Endothelial cell of umbilical vein (primary cell): Measurements from ENCODE around the gene C11orf24. TPM values are rescaled to one million over a fixed set of nuclear protein-coding genes. Genes with fewer than 3 reads are reported as not detected.

Experiments used
- BruUV-seq: library from RNA; stranded (reverse); fragments of 400-500 nt; replicated peaks from 2 replicates; lab custom pipeline; 2021; lab: Mats Ljungman, UMichigan
- CTCF ChIA-PET: fragments of 300-600, 350-600 bp; sonication (Branson Sonifier 250); formaldehyde crosslinking; loops from one replicate; lab custom pipeline; 2021; ENCODE audit warnings: antibody characterized with exemption, inconsistent platforms; lab: Charles Lee
- POLR2A ChIA-PET: fragments of 300-600, 350-600 bp; sonication (Branson Sonifier 250); formaldehyde crosslinking; loops from one replicate; lab custom pipeline; 2021; ENCODE audit warnings: antibody characterized with exemption, inconsistent platforms; lab: Charles Lee
- DNase-seq: peaks from one replicate; pipeline ENCODE4 v3.0.0-alpha.2; 2011; ENCODE audit warnings: low read depth, low spot score
- FAIRE-seq: peaks from 2 replicates; lab custom pipeline; 2011; peaks lifted over from hg19 to GRCh38; lab: Jason Lieb, UNC
- H2AFZ ChIP-seq: 2 replicates; pipeline ENCODE4 v1.6.0; 2012; ENCODE audit warnings: low read depth, low read length, control low read depth, inconsistent platforms
- H3K27ac ChIP-seq: 2 replicates; pipeline ENCODE4 v1.5.1; 2011; ENCODE audit warnings: low read depth, mild to moderate bottlenecking, control low read depth, low read length, moderate library complexity; ENCODE audit not compliant: insufficient read depth
- H3K27me3 ChIP-seq, 2 experiments: 2 replicates each; pipeline versions ENCODE4 v1.6.0 to v1.6.1; 2011; ENCODE audit warnings: low read length in 2 of 2, mixed read lengths in 1 of 2; ENCODE audit not compliant: control insufficient read depth in 2 of 2, insufficient read depth in 2 of 2
- H3K36me3 ChIP-seq, 2 experiments: 2 replicates in 1 of 2; 3 replicates in 1 of 2; pipeline ENCODE4 v1.5.1; 2011; ENCODE audit warnings: low read length in 2 of 2, mild to moderate bottlenecking in 1 of 2, moderate library complexity in 1 of 2; ENCODE audit not compliant: control insufficient read depth in 2 of 2, insufficient read depth in 2 of 2; ENCODE audit errors: extremely low read depth in 1 of 2
- H3K4me1 ChIP-seq: 3 replicates; pipeline ENCODE4 v1.5.1; 2011; ENCODE audit warnings: mild to moderate bottlenecking, low read length; ENCODE audit not compliant: control insufficient read depth, insufficient read depth; ENCODE audit errors: extremely low read depth
- H3K4me2 ChIP-seq: 2 replicates; pipeline ENCODE4 v1.6.1; 2011; ENCODE audit warnings: low read length, control low read depth, mixed read lengths; ENCODE audit not compliant: insufficient read depth
- H3K4me3 ChIP-seq, 3 experiments: fragments of 200-600 bp in 1 of 3; sonication (generic), shearing (Covaris generic) in 1 of 3; replicated peaks in 1 of 3; 2 replicates each; pipeline ENCODE4 v1.5.1; 2011 to 2016; ENCODE audit warnings: control low read depth in 3 of 3, low read length in 3 of 3, mild to moderate bottlenecking in 2 of 3, inconsistent platforms in 1 of 3, low read depth in 1 of 3, moderate library complexity in 1 of 3; ENCODE audit not compliant: insufficient read depth in 1 of 3
- H3K79me2 ChIP-seq: 2 replicates; pipeline ENCODE4 v1.6.0; 2012; ENCODE audit warnings: low read length, inconsistent platforms; ENCODE audit not compliant: control insufficient read depth, insufficient read depth
- H3K9ac ChIP-seq: replicated peaks from 2 replicates; pipeline ENCODE3; 2011; ENCODE audit warnings: low read length, control low read depth; ENCODE audit not compliant: insufficient read depth; ENCODE audit errors: extremely low read depth
- H3K9me1 ChIP-seq: replicated peaks from 3 replicates; pipeline ENCODE4 v1.6.0; 2011; ENCODE audit warnings: mild to moderate bottlenecking, low read length; ENCODE audit not compliant: control insufficient read depth, insufficient read depth; ENCODE audit errors: extremely low read depth
- H3K9me3 ChIP-seq: replicated peaks from 2 replicates; pipeline ENCODE4 v1.5.1; 2012; ENCODE audit warnings: low read length, inconsistent platforms; ENCODE audit not compliant: control insufficient read depth, insufficient read depth
- H4K20me1 ChIP-seq: replicated peaks from 2 replicates; pipeline ENCODE3; 2011; ENCODE audit warnings: mild to moderate bottlenecking, low read length; ENCODE audit not compliant: control insufficient read depth, insufficient read depth; ENCODE audit errors: extremely low read depth
- CTCF ChIP-seq, 2 donors: IDR thresholded peaks; 1 replicate in 1 of 2; 2 replicates in 1 of 2; pipeline ENCODE4 v1.5.1; 2011; ENCODE audit warnings: low read length in 2 of 2, mild to moderate bottlenecking in 2 of 2, moderate library complexity in 2 of 2, control low read depth in 1 of 2, inconsistent platforms in 1 of 2, low read depth in 1 of 2; ENCODE audit not compliant: insufficient read depth in 1 of 2; ENCODE audit errors: extremely low read depth in 1 of 2
- FOS ChIP-seq: IDR thresholded peaks from 2 replicates; pipeline ENCODE4 v1.6.1; 2011; ENCODE audit warnings: mild to moderate bottlenecking, low read length, moderate library complexity, borderline replicate concordance; ENCODE audit not compliant: insufficient read depth
- GATA2 ChIP-seq: IDR thresholded peaks from 2 replicates; pipeline ENCODE4 v1.7.0; 2011; ENCODE audit warnings: low read depth, mild to moderate bottlenecking, moderate library complexity, mixed read lengths, low read length; ENCODE audit not compliant: insufficient read length, insufficient read depth
- JUN ChIP-seq: IDR thresholded peaks from 2 replicates; pipeline ENCODE4 v1.6.1; 2011; ENCODE audit warnings: borderline replicate concordance, low read depth; ENCODE audit not compliant: insufficient read length, insufficient read depth
- POLR2AphosphoS5 ChIP-seq: IDR thresholded peaks from 2 replicates; pipeline ENCODE4 v1.6.1; 2012; ENCODE audit warnings: low read depth, mild to moderate bottlenecking, control low read depth, low read length, moderate library complexity; ENCODE audit not compliant: insufficient read depth
- dilution Hi-C: fragments of 300-500 bp; cut with MboI; formaldehyde crosslinking; loops from one replicate; pipeline ENCODE4 v1.15.0; 2019; ENCODE audit warnings: low sequenced_read_pairs; ENCODE audit not compliant: extremely low pct_ligation_motif_present
- intact Hi-C: fragments of 100-400 bp; cut with micrococcal nuclease; formaldehyde crosslinking; loops from one replicate; pipeline ENCODE4 v1.10.0; 2022
- polyA plus RNA-seq, 4 experiments: library from polyadenylated mRNA; depleted of rRNA in 3 of 4; stranded (reverse) in 3 of 4; unstranded in 1 of 4; fragments of >200 nt; gene quantifications; 2 replicates each; pipeline versions ENCODE4 v1.2.1 to v1.2.3, GENCODE V29; 2011 to 2012; ENCODE audit warnings: missing spikeins in 1 of 4
- total RNA-seq: library from RNA; stranded (reverse); gene quantifications from 2 replicates; pipeline ENCODE4 v1.2.3, GENCODE V29; 2021

C11orf24 gene
- total and polyA plus RNA-seq, 2 donors (not counting 3 experiments of a cell fraction or from before 2014, with no cell fraction given): 26.4 to 34.1 TPM

- Histone ChIP-seq H3K27ac (peak overlapping the region; percentile 48), H3K27me3 (no peaks in the 10 kb centered on the region), H3K36me3 (peaks cover 0 to 7% of the 10 kb centered on the region in 2 experiments), H3K9me3 (no peaks in the 10 kb centered on the region), H4K20me1 (no peaks in the 10 kb centered on the region), H3K9ac (peak overlapping the region; percentile 80), H3K79me2 (peaks cover 4% of the 10 kb centered on the region), H3K4me1 (peaks cover 7% of the 10 kb centered on the region), H3K9me1 (no peaks in the 10 kb centered on the region), H2AFZ (peak overlapping the region; percentile 82), H3K4me3 (peak overlapping the region; percentile 43 to 65 (median 60)), H3K4me2 (peak overlapping the region; percentile 74)
- intact Hi-C loops (loop anchor here (1.0 to 2.0 kb wide), 4 partner anchors 26 to 176 kb away; no protein-coding TSS in a partner anchor), dilution Hi-C loops (no loop called here)
- CTCF ChIA-PET: interaction anchor here (0.8 to 3.7 kb wide), 11 partner anchors 11 to 166 kb away, joined by 3 to 51 read pairs (median 5); no protein-coding TSS in a partner anchor
- BruUV-seq: no TSS peak
- POLR2A ChIA-PET: interaction anchor here (1.0 to 1.2 kb wide), 2 partner anchors 26 to 189 kb away, joined by 3 to 4 read pairs; partner anchors contain the start of gene PPP6R3
- FAIRE-seq (peak; percentile 62), DNase-seq (peak; percentile 77)
- TF ChIP-seq CTCF (IDR thresholded peaks at IDR 0.05; ENCODE audit: extremely low read depth in 1 of 2, insufficient read depth in 1 of 2, low read depth in 1 of 2, low read length in 2 of 2) (peak; percentile 63 to 65), FOS (no peak), POLR2AphosphoS5 (peak; percentile 38), JUN (no peak), GATA2 (no peak)
Measured at GRCh38 chr11:68271023-68271780, 571 bp downstream of the C11orf24 start.
